HCT116 (cell line): Measurements from ENCODE around the gene WWOX. TPM values are rescaled to one million over a fixed set of nuclear protein-coding genes. Genes with fewer than 3 reads are reported as not detected.

ENCODE experiments used
- ATAC-seq: fragments of 200-7000 bp; cut with Tn5 transposase; 2 replicates; pipeline ENCODE4 v1.9.1; 2020; ENCODE audit warnings: mild to moderate bottlenecking, moderate library complexity
- BruUV-seq: library from RNA; stranded (reverse); fragments of 400-500 nt; replicated peaks from 2 replicates; lab custom pipeline; 2021; lab: Mats Ljungman, UMichigan
- CTCF ChIA-PET: fragments of 300-600 bp; sonication (Branson Sonifier 250); formaldehyde crosslinking; loops from one replicate; lab custom pipeline; 2021; ENCODE audit warnings: antibody characterized with exemption; lab: Charles Lee
- POLR2A ChIA-PET: fragments of 300-600, 350-600 bp; sonication (Branson Sonifier 250); formaldehyde crosslinking; loops from one replicate; lab custom pipeline; 2021; ENCODE audit warnings: antibody characterized with exemption; lab: Charles Lee
- RAD21 ChIA-PET, 2 experiments: fragments of 300-600 bp; sonication (Branson Sonifier 250); formaldehyde crosslinking; loops; one replicate each; lab custom pipeline; 2023; ENCODE audit warnings: low total read pairs in 2 of 2; ENCODE audit not compliant: uncharacterized antibody in 2 of 2, unreplicated experiment in 2 of 2, low non-redundant PET in 1 of 2; lab: Charles Lee
- DNase-seq: peaks from one replicate; pipeline ENCODE4 v3.0.0-alpha.2; 2010; ENCODE audit warnings: low read depth, low spot score
- H2AFZ ChIP-seq: fragments of 200-600 bp; shearing (Covaris generic), sonication (generic); 2 replicates; pipeline ENCODE4 v1.6.1; 2017; ENCODE audit warnings: low read depth, mixed run types, mixed read lengths, antibody characterized with exemption, low read length; ENCODE audit not compliant: poor library complexity, severe bottlenecking
- H3K27ac ChIP-seq: 2 replicates; pipeline ENCODE4 v1.5.1; 2012; ENCODE audit warnings: low read depth, low read length
- H3K27me3 ChIP-seq: fragments of 200-600 bp; sonication (generic); 2 replicates; pipeline ENCODE4 v1.6.1; 2016; ENCODE audit warnings: mixed run types, low read length, mixed read lengths; ENCODE audit not compliant: insufficient read depth
- H3K36me3 ChIP-seq, 2 experiments: fragments of 200-500 bp in 1 of 2; fragments of 200-600 bp in 1 of 2; sonication (Bioruptor generic) in 1 of 2; sonication (generic) in 1 of 2; 2 replicates each; pipeline versions ENCODE4 v1.5.1 to v1.6.1; 2014 to 2016; ENCODE audit warnings: low read length in 2 of 2, inconsistent platforms in 1 of 2, mixed read lengths in 1 of 2, mixed run types in 1 of 2; ENCODE audit not compliant: insufficient read depth in 2 of 2, control insufficient read depth in 1 of 2
- H3K4me1 ChIP-seq, 2 experiments: fragments of 200-600 bp in 1 of 2; sonication (generic) in 1 of 2; 2 replicates each; pipeline versions ENCODE4 v1.5.1 to v1.6.1; 2012 to 2017; ENCODE audit warnings: low read length in 2 of 2, inconsistent platforms in 1 of 2, mild to moderate bottlenecking in 1 of 2, mixed read lengths in 1 of 2, mixed run types in 1 of 2, moderate library complexity in 1 of 2; ENCODE audit not compliant: insufficient read depth in 2 of 2, control insufficient read depth in 1 of 2
- H3K4me2 ChIP-seq: fragments of 200-600 bp; sonication (generic); 2 replicates; pipeline ENCODE4 v1.6.1; 2017; ENCODE audit warnings: mixed run types, low read length, mixed read lengths
- H3K4me3 ChIP-seq, 2 experiments: fragments of 200-600 bp in 1 of 2; sonication (generic) in 1 of 2; replicated peaks in 1 of 2; 2 replicates each; pipeline ENCODE4 v1.5.1; 2011 to 2016; ENCODE audit warnings: low read length in 2 of 2, control low read depth in 1 of 2, low read depth in 1 of 2, mild to moderate bottlenecking in 1 of 2, mixed read lengths in 1 of 2, mixed run types in 1 of 2
- H3K79me2 ChIP-seq: fragments of 200-600 bp; sonication (generic); 2 replicates; pipeline ENCODE4 v1.6.1; 2017; ENCODE audit warnings: mild to moderate bottlenecking, mixed run types, low read length, moderate library complexity, mixed read lengths; ENCODE audit not compliant: insufficient read depth
- H3K9ac ChIP-seq: fragments of 200-600 bp; sonication (generic); 2 replicates; pipeline ENCODE4 v1.6.1; 2016; ENCODE audit warnings: low read length, mixed read lengths
- H3K9me2 ChIP-seq: fragments of 200-600 bp; sonication (generic), shearing (Covaris generic); 2 replicates; pipeline ENCODE4 v1.6.1; 2017; ENCODE audit warnings: mixed run types, mild to moderate bottlenecking, moderate library complexity; ENCODE audit not compliant: insufficient read depth
- H3K9me3 ChIP-seq, 2 experiments: fragments of 200-500 bp in 1 of 2; fragments of 200-600 bp in 1 of 2; sonication (Bioruptor generic) in 1 of 2; sonication (generic) in 1 of 2; 2 replicates each; pipeline ENCODE4 v1.6.1; 2014 to 2017; ENCODE audit warnings: low read length in 2 of 2, mixed read lengths in 2 of 2, inconsistent platforms in 1 of 2, low read depth in 1 of 2, mild to moderate bottlenecking in 1 of 2, mixed run types in 1 of 2, moderate library complexity in 1 of 2; ENCODE audit not compliant: control insufficient read depth in 1 of 2, insufficient read depth in 1 of 2
- H4K20me1 ChIP-seq: fragments of 200-600 bp; sonication (generic), shearing (Covaris generic); 2 replicates; pipeline ENCODE4 v1.6.1; 2017; ENCODE audit warnings: mixed run types, mild to moderate bottlenecking, moderate library complexity; ENCODE audit not compliant: insufficient read depth
- CBX3 ChIP-seq: IDR thresholded peaks from 2 replicates; pipeline ENCODE4 v1.6.1; 2012; ENCODE audit warnings: low read depth
- ELF1 ChIP-seq: IDR thresholded peaks from 2 replicates; pipeline ENCODE4 v1.6.1; 2012; ENCODE audit warnings: low read depth, borderline replicate concordance
- EZH2phosphoT487 ChIP-seq: fragments of 200-600 bp; IDR thresholded peaks from 2 replicates; pipeline ENCODE4 v1.6.1; 2018; ENCODE audit warnings: antibody characterized with exemption, borderline replicate concordance
- FOSL1 ChIP-seq: IDR thresholded peaks from 2 replicates; pipeline ENCODE4 v1.6.1; 2012; ENCODE audit warnings: low read depth
- POLR2AphosphoS5 ChIP-seq: IDR thresholded peaks from 2 replicates; pipeline ENCODE4 v1.6.1; 2011; ENCODE audit warnings: mild to moderate bottlenecking, low read depth, low read length, moderate library complexity
- RAD21 ChIP-seq: IDR thresholded peaks from 2 replicates; pipeline ENCODE4 v1.6.1; 2012; ENCODE audit warnings: low read depth, mild to moderate bottlenecking
- SIN3A ChIP-seq: IDR thresholded peaks from 2 replicates; pipeline ENCODE4 v1.6.1; 2012; ENCODE audit warnings: low read depth
- SP1 ChIP-seq: IDR thresholded peaks from 2 replicates; pipeline ENCODE4 v1.6.1; 2012; ENCODE audit warnings: low read depth
- YY1 ChIP-seq: IDR thresholded peaks from 2 replicates; pipeline ENCODE4 v1.6.1; 2011; ENCODE audit warnings: low read length, low read depth, moderate library complexity, mild to moderate bottlenecking; ENCODE audit not compliant: insufficient replicate concordance; ENCODE audit errors: extremely low read depth
- ZBTB33 ChIP-seq: IDR thresholded peaks from 2 replicates; pipeline ENCODE4 v1.6.1; 2011; ENCODE audit warnings: mild to moderate bottlenecking, low read length, moderate library complexity; ENCODE audit not compliant: insufficient replicate concordance; ENCODE audit errors: extremely low read depth
- ZNF274 ChIP-seq: fragments of 200-500 bp; sonication (Bioruptor generic); IDR thresholded peaks from 2 replicates; pipeline ENCODE4 v1.6.1; 2014; ENCODE audit warnings: mild to moderate bottlenecking, low read depth, low read length, inconsistent platforms
- intact Hi-C: fragments of 100-400 bp; cut with micrococcal nuclease; formaldehyde crosslinking; loops from 2 replicates; pipeline ENCODE4 v1.10.0; 2022
- total RNA-seq: library from RNA; stranded (reverse); gene quantifications from one replicate; pipeline ENCODE4 v1.2.1, GENCODE V29; 2021; ENCODE audit not compliant: unreplicated experiment
- TF ChIP-seq, protein P1 (sequence below): IDR thresholded peaks from 2 replicates; pipeline ENCODE4 v1.6.1; 2012; ENCODE audit warnings: low read depth

WWOX gene
- total RNA-seq, 1 experiment from 2014 or later, result 13.7 TPM

DNA sequence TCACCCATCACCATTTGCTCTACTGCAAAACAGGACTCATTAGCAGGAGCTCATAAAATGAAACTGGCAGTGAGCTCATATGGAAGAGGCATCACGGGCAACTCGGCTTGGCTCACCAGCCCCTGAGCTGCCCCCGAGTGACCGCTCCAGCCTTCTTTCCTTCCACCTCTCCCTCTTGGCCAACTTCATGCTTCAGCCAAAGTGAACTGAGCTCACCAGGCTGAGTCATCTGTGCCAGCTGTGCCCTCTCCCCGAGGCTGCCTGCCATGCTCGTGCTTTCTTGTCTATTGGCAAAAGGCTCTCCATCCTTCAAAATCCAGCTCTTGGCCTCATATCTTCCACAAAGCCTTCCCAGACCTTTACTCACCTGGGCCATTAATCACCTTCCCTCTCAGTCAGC is 391.4 kb downstream of the WWOX start (continued):
- TF ChIP-seq ELF1 (no peak), RAD21 (no peak), POLR2AphosphoS5 (no peak), SIN3A (no peak), SP1 (no peak)
- TF ChIP-seq, protein P1, sequence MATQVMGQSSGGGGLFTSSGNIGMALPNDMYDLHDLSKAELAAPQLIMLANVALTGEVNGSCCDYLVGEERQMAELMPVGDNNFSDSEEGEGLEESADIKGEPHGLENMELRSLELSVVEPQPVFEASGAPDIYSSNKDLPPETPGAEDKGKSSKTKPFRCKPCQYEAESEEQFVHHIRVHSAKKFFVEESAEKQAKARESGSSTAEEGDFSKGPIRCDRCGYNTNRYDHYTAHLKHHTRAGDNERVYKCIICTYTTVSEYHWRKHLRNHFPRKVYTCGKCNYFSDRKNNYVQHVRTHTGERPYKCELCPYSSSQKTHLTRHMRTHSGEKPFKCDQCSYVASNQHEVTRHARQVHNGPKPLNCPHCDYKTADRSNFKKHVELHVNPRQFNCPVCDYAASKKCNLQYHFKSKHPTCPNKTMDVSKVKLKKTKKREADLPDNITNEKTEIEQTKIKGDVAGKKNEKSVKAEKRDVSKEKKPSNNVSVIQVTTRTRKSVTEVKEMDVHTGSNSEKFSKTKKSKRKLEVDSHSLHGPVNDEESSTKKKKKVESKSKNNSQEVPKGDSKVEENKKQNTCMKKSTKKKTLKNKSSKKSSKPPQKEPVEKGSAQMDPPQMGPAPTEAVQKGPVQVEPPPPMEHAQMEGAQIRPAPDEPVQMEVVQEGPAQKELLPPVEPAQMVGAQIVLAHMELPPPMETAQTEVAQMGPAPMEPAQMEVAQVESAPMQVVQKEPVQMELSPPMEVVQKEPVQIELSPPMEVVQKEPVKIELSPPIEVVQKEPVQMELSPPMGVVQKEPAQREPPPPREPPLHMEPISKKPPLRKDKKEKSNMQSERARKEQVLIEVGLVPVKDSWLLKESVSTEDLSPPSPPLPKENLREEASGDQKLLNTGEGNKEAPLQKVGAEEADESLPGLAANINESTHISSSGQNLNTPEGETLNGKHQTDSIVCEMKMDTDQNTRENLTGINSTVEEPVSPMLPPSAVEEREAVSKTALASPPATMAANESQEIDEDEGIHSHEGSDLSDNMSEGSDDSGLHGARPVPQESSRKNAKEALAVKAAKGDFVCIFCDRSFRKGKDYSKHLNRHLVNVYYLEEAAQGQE, result no peak
- TF ChIP-seq, all 23 proteins: peak for 0

GRCh38 chr16:78493573-78493972 is 394.1 kb downstream of the WWOX start:
- RAD21 ChIA-PET, result no interaction called here
- DNase-seq, result no peak
- no peak for ATAC-seq

More at GRCh38 chr16:78493573-78493972, 394.1 kb downstream of the WWOX start:
- Histone ChIP-seq H3K36me3 (no peaks in the 10 kb centered on the region), H2AFZ (no peak overlapping the region), H3K4me2 (no peak overlapping the region), H3K9me3 (no peaks in the 10 kb centered on the region), H3K4me1 (no peaks in the 10 kb centered on the region), H4K20me1 (no peaks in the 10 kb centered on the region), H3K27ac (no peak overlapping the region), H3K79me2 (no peaks in the 10 kb centered on the region), H3K4me3 (no peak overlapping the region), H3K27me3 (no peaks in the 10 kb centered on the region), H3K9ac (no peak overlapping the region), H3K9me2 (no peaks in the 10 kb centered on the region)
- BruUV-seq, result no TSS peak
- ChIA-PET CTCF (no interaction called here), POLR2A (no interaction called here)
- intact Hi-C loops, result no loop called here
- TF ChIP-seq FOSL1 (no peak), EZH2phosphoT487 (no peak), POLR2AphosphoS5 (no peak), ZBTB33 (no peak), YY1 (no peak), SIN3A (no peak), ELF1 (no peak), RAD21 (no peak), ZNF274 (no peak), CBX3 (no peak)
